Stimulated activated CD8-positive, alpha-beta memory T cell treated with anti-CD3 and anti-CD28 coated beads, Interleukin-7, amount 100 ng/mL, for 4 hours (primary cell): ENCODE data around the gene AGGF1.
"Not testable (repeated sequence)": the region's sequence is repeated elsewhere in the genome, so short reads cannot be mapped to it uniquely, and the experiment has no call there.

ENCODE experiments used
- DNase-seq, 2 donors: peaks; one replicate each; pipeline ENCODE4 v3.0.0-alpha.2; 2020; ENCODE audit warnings: low read depth in 2 of 2

Gene AGGF1

DNA sequence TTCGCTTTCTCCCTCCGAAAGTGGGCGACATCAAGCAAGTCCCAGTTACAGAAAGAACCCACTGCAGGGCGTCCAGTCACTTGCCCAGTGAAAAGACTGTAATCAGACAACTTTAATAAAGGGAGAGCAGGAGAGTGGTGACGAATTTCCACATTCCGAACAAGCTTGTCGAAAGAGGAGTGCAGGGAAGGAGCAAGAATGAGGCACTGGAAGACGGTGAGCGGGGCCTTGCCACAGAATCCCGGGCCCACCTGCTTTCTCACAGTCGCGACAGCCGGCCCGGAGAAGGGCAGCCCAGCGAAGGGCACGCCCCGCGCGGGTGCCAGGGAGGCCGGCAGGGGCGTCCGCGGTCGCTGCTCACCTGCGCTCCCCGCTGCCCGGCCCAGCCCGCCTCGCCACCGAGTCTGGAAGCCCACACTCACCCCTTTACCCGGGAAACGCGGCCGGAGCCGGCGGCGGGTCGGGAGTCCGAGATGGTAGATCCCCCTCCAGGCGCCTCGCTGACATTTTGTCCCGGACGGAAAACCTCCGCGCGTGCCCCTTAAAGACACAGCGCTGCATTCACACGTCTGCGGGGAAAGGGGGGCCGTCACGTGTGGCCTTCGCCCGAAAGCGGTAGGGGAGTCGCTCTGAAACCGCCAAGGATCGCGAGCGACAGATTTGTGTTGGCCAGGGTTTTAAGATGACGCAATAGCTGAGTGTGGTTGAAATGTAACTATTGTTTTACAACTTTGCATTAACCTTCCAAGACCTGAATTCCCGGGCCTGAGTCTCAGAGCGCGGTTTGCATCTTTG, 56.7 kb downstream of the AGGF1 start, which contains the start of gene ZBED3:
TSS of gene ZBED3 (minus strand) at position 597 of the 795 bp plus-strand sequence. CDS start 9,407 bp downstream, outside the sequence.
- peak; percentile 35 to 46 for DNase-seq

- DNase-seq: no peak
These were observed 57.5 kb downstream of the AGGF1 start for GRCh38 chr5:77087484-77088261.

- DNase-seq: no peak
These were observed 65.0 kb downstream of the AGGF1 start for GRCh38 chr5:77095189-77095588.

DNA sequence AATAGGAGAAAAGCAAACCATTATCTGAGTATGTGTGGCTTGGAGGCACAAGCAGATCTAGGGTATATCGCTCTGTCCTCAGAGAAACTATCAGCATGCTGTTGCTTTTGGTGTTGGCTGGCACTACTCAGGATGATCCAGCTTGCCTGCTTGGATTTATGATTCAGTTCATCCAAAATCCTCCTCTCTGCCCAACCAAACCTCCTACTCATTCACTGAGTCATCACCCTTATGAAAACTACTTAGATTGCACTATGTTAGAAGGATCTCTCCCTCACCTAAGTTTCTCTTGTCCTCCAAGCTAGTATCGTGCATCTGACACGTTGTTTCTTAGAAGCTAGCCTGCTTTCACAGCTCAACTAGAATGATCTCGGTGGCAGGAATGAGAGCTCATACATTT, 71.1 kb downstream of the AGGF1 start:
- no peak for DNase-seq

- no peak for DNase-seq
These were observed 72.3 kb downstream of the AGGF1 start for GRCh38 chr5:77102549-77102948.

- no peak for DNase-seq
These were observed 73.3 kb downstream of the AGGF1 start for GRCh38 chr5:77103457-77103856.

GRCh38 chr5:77104813-77105212, 74.6 kb downstream of the AGGF1 start:
- DNase-seq: no peak

GRCh38 chr5:77107035-77107434, 76.8 kb downstream of the AGGF1 start:
- DNase-seq: not testable (repeated sequence)
